GM21360 (cell line): ENCODE data around the gene OSCAR.
"Not testable (repeated sequence)": the region's sequence is repeated elsewhere in the genome, so short reads cannot be mapped to it uniquely, and the experiment has no call there.

Experiments used
- ATAC-seq: cut with Tn5 transposase; IDR thresholded peaks from one replicate; pipeline ENCODE4 v1.9.1; 2021; ENCODE audit warnings: mild to moderate bottlenecking, moderate library complexity; ENCODE audit not compliant: unreplicated experiment

The OSCAR gene

DNA sequence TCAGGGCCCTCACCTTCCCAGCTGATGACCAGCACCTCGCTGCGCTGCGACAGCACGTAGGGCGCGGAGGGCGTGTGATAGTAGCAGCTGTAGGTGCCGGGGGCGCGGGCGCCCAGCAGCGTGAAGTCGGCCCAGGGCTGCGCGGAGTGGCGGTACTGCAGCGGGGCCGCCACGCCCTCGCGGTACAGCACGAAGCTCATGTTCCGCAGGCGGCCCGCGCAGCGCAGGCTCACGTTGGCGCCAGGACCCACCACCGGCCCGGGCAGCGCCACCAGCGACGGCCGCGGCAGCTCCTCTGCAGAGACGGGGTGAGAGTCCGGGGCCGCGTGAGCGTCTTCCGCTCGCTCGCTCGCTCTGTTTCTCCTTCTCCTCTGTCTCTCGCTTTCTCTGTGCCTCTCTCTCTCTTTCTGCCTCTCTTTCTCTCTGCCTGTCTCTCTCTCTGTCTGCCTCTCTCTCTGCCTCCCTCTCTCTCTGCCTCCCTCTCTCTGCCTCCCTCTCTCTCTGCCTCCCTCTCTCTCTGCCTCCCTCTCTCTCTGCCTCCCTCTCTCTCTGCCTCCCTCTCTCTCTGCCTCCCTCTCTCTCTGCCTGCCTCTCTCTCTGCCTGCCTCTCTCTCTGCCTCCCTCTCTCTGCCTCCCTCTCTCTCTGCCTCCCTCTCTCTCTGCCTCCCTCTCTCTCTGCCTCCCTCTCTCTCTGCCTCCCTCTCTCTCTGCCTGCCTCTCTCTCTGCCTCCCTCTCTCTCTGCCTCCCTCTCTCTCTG lies 4.6 kb downstream of the OSCAR start:
- not testable (repeated sequence) for ATAC-seq

DNA sequence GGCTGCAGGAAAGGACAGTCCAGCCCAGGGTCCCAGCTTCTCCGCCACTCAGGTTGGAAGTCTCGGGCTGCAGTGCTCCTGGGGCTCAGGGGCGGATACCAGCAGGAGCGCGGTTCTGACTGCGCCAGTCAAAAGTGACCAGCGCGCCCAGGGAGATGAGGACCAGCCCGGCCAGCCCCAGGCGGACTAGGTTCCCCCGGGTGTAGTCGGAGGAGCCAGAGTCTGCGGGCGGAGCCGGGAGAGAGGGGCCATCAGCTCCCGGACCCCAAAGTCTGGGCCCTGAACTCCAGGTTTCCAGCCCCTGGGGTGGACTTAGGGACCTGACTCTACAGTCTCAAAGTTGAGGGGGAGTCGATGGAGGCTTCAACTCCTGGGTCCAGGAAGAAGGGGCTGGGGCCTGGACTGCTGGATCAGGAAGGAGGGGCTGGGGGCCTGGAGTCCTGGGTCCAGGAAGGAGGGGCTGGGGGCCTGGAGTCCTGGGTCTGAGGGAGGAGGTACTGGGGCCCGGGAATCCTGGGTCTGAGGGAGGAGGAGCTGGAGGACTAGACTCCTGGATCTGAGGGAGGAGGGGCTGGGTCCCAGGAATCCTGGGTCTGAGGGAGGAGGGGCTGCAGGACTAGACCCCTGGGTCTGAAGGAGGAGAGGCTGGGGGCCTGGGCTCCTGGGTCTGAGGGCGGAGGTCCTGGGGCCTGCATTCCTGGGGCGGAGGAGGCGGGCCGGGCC lies 5.3 kb downstream of the OSCAR start:
- ATAC-seq = no peak

DNA sequence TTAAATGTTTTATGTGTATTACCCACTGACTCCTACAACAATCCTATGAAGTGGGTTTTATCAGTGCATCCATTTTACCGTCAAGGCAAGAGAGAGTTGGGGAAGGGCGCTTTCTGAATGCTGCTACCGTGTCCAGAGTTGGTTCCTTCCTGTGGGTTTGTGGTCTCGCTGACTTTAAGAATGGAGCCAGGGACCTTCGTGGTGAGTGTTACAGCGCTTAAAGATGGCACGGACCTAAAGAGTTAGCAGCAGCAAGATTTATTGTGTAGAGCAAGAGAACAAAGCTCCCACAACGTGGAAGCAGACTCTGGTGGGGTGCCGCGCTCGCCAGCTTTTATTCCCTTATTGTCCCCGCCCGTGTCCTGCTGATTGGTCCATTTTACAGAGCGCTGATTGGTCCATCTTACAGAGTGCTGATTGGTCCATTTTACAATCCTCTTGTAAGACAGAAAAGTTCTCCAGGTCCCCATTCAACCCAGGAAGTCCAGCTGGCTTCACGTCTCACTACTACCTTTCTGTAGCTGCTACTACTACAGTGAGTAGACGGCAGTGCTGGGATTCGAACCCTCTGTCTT lies 6.1 kb downstream of the OSCAR start:
- ATAC-seq = no peak

GRCh38 chr19:54084410-54084809 lies 16.2 kb downstream of the OSCAR start:
- no peak for ATAC-seq

- ATAC-seq = no peak
These were observed 19.6 kb downstream of the OSCAR start, which contains the start of gene TARM1 for GRCh38 chr19:54081032-54081431. TARM1 (minus strand) TSS chr19:54081365; CDS start chr19:54081340, 25 bp downstream.

GRCh38 chr19:54077334-54077733 lies 23.3 kb downstream of the OSCAR start:
- ATAC-seq = no peak

- ATAC-seq = no peak
These were observed 25.8 kb downstream of the OSCAR start for GRCh38 chr19:54074851-54075250.

GRCh38 chr19:54073829-54074228 lies 26.8 kb downstream of the OSCAR start:
- ATAC-seq = no peak

- no peak for ATAC-seq
These were observed 31.1 kb downstream of the OSCAR start for GRCh38 chr19:54069470-54069869.

GRCh38 chr19:54063350-54064116 lies 37.1 kb downstream of the OSCAR start, which contains the start of gene VSTM1:
VSTM1 (minus strand) TSS chr19:54063897; CDS start chr19:54063777, 120 bp downstream.
- ATAC-seq = no peak

DNA sequence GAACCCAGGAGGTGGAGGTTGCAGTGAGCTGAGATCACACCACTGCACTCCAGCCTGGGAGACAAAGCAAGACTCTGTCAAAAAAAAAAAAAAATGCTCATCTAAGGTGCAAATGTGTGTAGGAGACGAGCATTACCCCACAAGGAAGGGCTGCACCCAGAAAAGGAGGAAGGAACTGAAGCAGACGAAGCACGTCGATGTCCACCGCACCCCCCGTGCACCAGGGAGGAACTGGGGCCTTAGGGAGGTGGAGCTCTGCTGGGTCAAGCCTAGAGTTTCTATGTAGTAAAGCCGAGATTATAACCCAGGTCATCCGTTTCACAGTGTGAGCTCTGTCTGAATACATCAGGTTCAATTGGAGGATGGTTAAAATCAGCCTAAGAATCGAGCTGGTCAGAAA lies 38.0 kb downstream of the OSCAR start:
- no peak for ATAC-seq

DNA sequence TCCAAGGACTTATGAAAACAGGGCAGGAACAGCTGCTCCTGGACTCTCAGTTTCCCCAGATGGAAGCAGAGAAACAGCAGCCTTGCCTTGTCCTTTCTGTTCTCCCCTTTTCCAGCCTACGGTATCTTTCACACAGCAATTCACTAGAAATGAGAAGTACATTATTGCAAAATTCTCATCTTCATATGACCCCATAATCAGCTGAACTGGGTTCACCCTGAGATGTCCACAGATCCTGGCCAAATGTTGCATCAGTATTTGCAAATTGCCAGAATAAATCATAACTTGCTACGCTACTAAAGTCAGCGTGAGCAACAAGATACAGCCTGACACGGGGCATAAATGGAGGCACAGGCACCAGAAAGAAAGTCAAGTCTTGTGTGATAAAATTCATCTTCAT lies 53.0 kb downstream of the OSCAR start:
- no peak for ATAC-seq

GRCh38 chr19:54045771-54046170 lies 54.8 kb downstream of the OSCAR start:
- ATAC-seq = no peak
